ENCODE data around the gene PGAM5.

PGAM5 gene

DNA sequence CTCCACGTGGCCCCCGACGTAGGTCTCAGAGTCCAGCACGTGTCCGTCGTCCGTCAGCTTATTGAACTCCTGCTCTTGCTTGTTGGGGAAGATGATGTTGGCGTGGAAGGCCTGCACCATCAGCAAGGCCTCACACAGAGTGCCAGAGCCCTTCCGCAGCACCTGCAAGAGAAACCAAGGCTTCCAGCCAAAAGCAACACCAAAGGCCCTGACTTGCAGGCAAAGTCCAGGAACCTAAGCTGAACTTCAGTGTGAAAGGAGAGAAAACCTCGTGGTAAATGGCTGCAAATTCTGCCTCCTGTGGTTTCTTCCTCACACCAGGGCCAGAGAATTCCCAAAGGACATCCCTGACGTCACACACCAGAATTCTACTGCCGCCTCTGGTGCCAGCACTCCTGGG, 38.0 kb upstream of the PGAM5 start:
- no peak overlapping the region for H3K27ac ChIP-seq (ENCODE audit: low read length)
- H3K9me3 ChIP-seq (ENCODE audit: control insufficient read depth in 1 of 2, low read length in 2 of 2) = no peaks in the 10 kb centered on the region
- no peaks in the 10 kb centered on the region for H3K4me1 ChIP-seq (ENCODE audit: control insufficient read depth in 1 of 2, insufficient read depth in 2 of 2, low read length in 2 of 2)
- H3K27me3 ChIP-seq (ENCODE audit: low read depth, low read length) = no peaks in the 10 kb centered on the region
- no peak overlapping the region for H3K4me3 ChIP-seq (ENCODE audit: low read depth in 1 of 2, low read length in 2 of 2)
- peaks cover 43 to 71% of the 10 kb centered on the region in 2 donors for H3K36me3 ChIP-seq (ENCODE audit: control insufficient read depth in 1 of 2, insufficient read depth in 2 of 2, low read length in 2 of 2)

DNA sequence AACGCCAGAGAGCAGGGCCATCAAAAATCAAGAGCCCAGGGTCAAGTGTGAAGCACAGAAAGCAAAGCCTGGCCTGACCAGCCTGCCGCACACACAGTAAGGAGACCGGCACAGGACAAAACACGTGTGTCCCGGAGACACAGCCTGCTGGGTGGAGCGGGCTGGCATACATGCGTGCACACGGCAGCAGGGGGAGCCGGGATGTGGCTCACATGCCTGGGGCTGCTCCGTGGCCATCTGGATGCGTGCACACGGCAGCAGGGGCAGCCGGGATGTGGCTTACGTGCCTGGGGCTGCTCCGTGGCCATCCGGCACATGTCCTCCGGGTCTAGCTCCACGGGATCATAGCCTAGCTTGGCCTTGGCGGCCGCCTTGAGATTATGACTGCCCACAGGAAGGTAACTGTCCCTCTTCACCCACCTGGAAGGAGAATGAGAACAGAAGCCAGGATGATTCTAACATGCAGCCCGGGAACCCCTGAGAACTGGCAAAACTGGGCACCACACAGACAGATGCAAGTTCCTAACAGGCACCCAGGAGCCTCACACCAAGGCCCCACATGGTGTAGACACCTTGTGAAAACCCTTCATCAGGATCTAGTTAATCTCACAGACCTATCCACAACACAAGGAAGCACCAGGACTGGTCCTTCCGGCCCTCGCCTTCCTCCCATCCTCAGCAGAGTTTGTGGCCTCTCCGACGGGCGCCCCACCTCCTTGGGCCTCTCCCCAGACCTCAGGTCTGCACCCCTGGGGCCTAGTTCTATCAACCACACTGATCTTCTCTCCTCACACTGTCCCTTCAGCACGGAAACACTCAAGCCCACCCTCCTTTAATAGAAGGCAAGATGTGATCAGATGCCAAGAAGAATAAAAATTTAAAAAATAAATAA, 37.1 kb upstream of the PGAM5 start:
- no peak overlapping the region for H3K4me3 ChIP-seq (ENCODE audit: low read depth in 1 of 2, low read length in 2 of 2)
- H3K27me3 ChIP-seq (ENCODE audit: low read depth, low read length) = no peaks in the 10 kb centered on the region
- peaks cover 40 to 66% of the 10 kb centered on the region in 2 donors for H3K36me3 ChIP-seq (ENCODE audit: control insufficient read depth in 1 of 2, insufficient read depth in 2 of 2, low read length in 2 of 2)
- H3K9me3 ChIP-seq (ENCODE audit: control insufficient read depth in 1 of 2, low read length in 2 of 2) = no peaks in the 10 kb centered on the region
- no peak overlapping the region for H3K27ac ChIP-seq (ENCODE audit: low read length)
- H3K4me1 ChIP-seq (ENCODE audit: control insufficient read depth in 1 of 2, insufficient read depth in 2 of 2, low read length in 2 of 2) = no peaks in the 10 kb centered on the region

DNA sequence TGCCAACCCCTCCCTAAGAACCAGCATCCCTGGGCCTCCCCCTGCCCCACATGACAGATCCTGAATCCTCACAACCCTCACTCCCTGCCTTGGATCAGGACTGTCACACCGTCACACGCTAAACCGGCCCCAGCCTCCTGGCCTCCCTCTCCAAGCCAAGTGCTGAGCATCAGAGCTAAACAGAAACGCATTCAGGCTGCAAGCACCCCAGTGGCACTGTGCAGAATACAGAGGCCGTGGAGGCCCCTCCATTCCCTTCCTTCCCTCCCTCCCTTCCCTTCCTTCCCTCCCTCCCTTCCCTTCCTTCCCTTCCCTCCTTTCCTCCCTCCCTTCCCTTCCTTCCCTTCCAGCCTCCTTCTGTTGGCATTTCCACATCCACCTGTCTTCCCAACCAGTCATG, 36.1 kb upstream of the PGAM5 start:
- Histone ChIP-seq H3K9me3 (ENCODE audit: control insufficient read depth in 1 of 2, low read length in 2 of 2) (no peaks in the 10 kb centered on the region), H3K4me1 (ENCODE audit: control insufficient read depth in 1 of 2, insufficient read depth in 2 of 2, low read length in 2 of 2) (no peaks in the 10 kb centered on the region), H3K4me3 (ENCODE audit: low read depth in 1 of 2, low read length in 2 of 2) (no peak overlapping the region), H3K27me3 (ENCODE audit: low read depth, low read length) (no peaks in the 10 kb centered on the region), H3K27ac (ENCODE audit: low read length) (no peak overlapping the region), H3K36me3 (ENCODE audit: control insufficient read depth in 1 of 2, insufficient read depth in 2 of 2, low read length in 2 of 2) (peaks cover 40 to 66% of the 10 kb centered on the region in 2 donors)

DNA sequence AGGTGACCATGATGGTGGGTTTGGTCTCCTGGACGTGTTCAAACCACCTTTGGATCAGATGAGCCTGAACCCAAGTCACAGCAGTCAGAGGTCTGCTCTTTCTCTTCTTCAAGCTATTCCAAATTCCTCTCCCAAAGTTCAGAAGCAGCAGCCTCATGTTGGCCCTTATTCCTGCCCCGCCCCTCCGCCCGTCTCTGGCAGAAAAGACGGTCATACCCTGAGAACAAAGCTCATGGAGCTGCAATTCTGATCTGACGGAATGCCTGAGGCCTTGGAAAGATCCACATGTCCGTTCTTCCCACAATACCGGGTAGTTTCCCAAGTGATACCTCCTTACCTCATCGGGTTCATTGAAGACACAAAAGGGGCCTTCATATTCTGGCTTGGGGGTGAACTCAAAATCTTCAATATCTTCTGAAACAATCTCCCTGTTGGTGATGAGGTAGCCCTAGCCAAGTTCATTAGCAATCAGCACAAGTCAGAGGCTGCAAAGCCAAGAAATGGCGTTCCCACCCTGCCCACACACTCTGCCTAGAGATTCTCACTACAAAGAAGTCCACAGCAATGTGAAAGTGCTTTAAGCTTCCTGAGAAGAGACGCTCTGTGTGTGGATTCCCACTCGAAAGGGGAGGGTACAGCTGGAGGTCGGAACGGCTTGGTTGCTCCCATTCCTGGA, 34.7 kb upstream of the PGAM5 start:
- no peaks in the 10 kb centered on the region for H3K27me3 ChIP-seq (ENCODE audit: low read depth, low read length)
- peaks cover 44 to 72% of the 10 kb centered on the region in 2 donors for H3K36me3 ChIP-seq (ENCODE audit: control insufficient read depth in 1 of 2, insufficient read depth in 2 of 2, low read length in 2 of 2)
- H3K27ac ChIP-seq (ENCODE audit: low read length) = no peak overlapping the region

DNA sequence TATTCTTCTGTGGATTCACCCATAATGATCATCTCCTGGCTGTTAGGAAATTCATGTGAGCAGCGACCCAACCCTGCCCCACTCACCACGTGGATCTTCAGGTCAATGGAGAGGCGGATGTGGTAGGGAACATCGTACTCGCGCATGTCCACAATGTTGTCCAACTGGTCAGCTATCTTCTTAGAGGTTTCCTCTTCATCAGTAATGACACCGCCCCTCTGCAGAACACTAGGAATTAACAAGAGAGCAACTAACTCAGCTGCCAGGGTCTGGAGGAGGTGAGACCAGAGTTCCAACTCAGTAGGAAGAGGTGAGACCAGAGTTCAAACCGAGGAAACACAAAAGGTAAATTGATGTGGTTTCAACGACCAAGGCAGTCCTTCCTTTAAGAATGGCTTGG, 33.1 kb upstream of the PGAM5 start:
- Histone ChIP-seq H3K4me1 (ENCODE audit: control insufficient read depth in 1 of 2, insufficient read depth in 2 of 2, low read length in 2 of 2) (no peaks in the 10 kb centered on the region), H3K27ac (ENCODE audit: low read length) (no peak overlapping the region), H3K27me3 (ENCODE audit: low read depth, low read length) (no peaks in the 10 kb centered on the region), H3K36me3 (ENCODE audit: control insufficient read depth in 1 of 2, insufficient read depth in 2 of 2, low read length in 2 of 2) (peaks cover 38 to 60% of the 10 kb centered on the region in 2 donors), H3K4me3 (ENCODE audit: low read depth in 1 of 2, low read length in 2 of 2) (no peak overlapping the region), H3K9me3 (ENCODE audit: control insufficient read depth in 1 of 2, low read length in 2 of 2) (no peaks in the 10 kb centered on the region)

More for the DNA sequence above, 34.7 kb upstream of the PGAM5 start:
- Histone ChIP-seq H3K4me3 (ENCODE audit: low read depth in 1 of 2, low read length in 2 of 2) (no peak overlapping the region), H3K9me3 (ENCODE audit: control insufficient read depth in 1 of 2, low read length in 2 of 2) (no peaks in the 10 kb centered on the region), H3K4me1 (ENCODE audit: control insufficient read depth in 1 of 2, insufficient read depth in 2 of 2, low read length in 2 of 2) (no peaks in the 10 kb centered on the region)

DNA sequence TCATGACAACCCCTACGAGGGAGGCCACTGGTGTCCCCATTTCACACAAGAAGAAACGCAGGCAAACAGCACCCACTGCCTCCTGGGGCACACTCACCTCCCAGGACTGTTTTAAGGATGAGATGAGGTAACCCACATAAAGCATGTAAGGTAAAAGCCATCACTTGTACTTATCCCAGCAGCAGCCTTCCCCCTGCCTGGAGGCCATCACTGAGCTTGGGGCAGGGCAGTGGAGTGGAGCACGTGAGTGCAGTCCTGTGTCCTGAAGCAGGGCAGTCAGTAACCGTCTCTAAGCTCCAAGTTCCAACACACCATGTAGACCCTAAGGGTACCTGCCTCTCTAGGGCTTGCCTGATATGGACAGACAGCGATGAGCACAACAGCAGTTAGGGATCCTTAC, 25.2 kb upstream of the PGAM5 start:
- no peaks in the 10 kb centered on the region for H3K9me3 ChIP-seq (ENCODE audit: control insufficient read depth in 1 of 2, low read length in 2 of 2)
- H3K4me3 ChIP-seq (ENCODE audit: low read depth in 1 of 2, low read length in 2 of 2) = no peak overlapping the region
- no peaks in the 10 kb centered on the region for H3K27me3 ChIP-seq (ENCODE audit: low read depth, low read length)
- no peak overlapping the region for H3K27ac ChIP-seq (ENCODE audit: low read length)
- no peaks in the 10 kb centered on the region for H3K36me3 ChIP-seq (ENCODE audit: control insufficient read depth in 1 of 2, insufficient read depth in 2 of 2, low read length in 2 of 2)
- peaks cover 0 to 9% of the 10 kb centered on the region in 2 donors for H3K4me1 ChIP-seq (ENCODE audit: control insufficient read depth in 1 of 2, insufficient read depth in 2 of 2, low read length in 2 of 2)

DNA sequence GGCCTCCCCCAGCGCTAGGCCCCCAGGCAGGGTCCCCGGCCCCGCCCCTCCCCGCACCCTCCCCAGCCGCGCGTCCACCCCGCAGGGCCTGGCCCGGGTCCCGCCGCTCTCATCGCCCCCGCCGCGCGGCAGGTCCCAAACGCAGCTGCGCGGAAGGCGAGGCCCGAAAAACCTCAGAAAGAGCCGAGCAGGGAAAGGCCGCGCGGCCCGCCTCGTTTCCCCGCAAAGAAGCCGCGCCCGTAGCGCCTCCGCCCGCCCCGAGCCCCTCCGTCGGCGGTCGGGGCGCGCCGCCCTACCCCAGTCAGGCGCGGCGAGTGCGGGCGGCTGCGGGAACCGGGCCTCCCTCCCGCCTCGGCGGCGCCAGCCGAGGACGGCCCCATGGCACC, 23.8 kb upstream of the PGAM5 start:
- no peaks in the 10 kb centered on the region for H3K9me3 ChIP-seq (ENCODE audit: control insufficient read depth in 1 of 2, low read length in 2 of 2)
- no peaks in the 10 kb centered on the region for H3K27me3 ChIP-seq (ENCODE audit: low read depth, low read length)
- no peak overlapping the region for H3K27ac ChIP-seq (ENCODE audit: low read length)
- no peaks in the 10 kb centered on the region for H3K36me3 ChIP-seq (ENCODE audit: control insufficient read depth in 1 of 2, insufficient read depth in 2 of 2, low read length in 2 of 2)
- H3K4me3 ChIP-seq (ENCODE audit: low read depth in 1 of 2, low read length in 2 of 2) = peak overlapping the region in 1 of 2 donors; percentile 70
- peaks cover 0 to 9% of the 10 kb centered on the region in 2 donors for H3K4me1 ChIP-seq (ENCODE audit: control insufficient read depth in 1 of 2, insufficient read depth in 2 of 2, low read length in 2 of 2)

DNA sequence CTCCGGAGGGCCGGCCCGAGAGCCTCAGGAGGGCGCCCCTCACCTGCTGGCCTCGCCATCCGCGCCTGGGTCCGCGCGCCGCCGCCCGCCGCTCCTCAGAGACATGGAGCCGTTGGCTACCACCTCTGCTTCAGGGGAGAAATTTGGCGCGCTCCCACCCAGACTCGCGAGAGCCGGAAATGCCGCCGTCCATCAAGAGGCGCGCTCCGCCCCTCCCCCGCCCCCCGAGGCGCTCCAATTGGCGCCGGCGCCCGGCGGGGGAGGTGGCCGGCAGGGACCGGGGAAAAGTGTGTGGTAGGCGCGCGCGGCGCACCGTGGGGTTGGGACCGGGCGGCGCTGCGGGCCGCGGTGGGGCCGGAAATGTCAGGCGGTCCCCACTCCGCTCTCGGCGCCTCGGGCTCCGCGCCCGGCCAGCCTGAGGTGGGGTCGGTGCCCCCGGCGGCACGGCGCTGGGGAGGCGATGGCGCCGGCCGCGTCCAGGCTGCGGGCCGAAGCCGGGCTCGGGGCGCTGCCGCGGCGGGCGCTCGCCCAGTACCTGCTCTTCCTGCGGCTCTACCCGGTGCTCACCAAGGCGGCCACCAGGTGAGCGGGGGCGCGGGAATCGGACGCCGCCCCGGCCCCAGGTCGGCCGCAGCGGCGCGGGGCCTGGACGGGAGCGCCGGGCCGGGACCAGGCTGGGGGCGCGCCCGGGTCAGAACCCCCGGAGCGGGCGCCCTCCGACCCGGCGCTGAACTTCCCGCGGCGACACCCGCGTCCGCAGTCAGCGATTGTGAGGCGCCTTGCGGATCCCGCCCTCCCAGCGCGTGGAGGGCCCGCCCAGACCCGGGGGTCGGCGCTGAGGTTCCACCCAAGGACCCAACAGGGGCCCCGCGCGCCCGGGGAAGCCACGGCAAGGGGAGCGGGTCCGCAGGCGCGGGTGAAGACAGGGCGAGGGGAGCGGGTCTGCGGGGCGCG, 23.2 kb upstream of the PGAM5 start, which contains the start of the genes POLE and PXMP2:
Gene POLE (minus strand): TSS at position 132 of the 954 bp plus-strand sequence. CDS start 27 bp downstream, at position 105.
Gene PXMP2 (plus strand): TSS at position 377 of the 954 bp plus-strand sequence. CDS start 84 bp downstream, at position 461.
- Histone ChIP-seq H3K9me3 (ENCODE audit: control insufficient read depth in 1 of 2, low read length in 2 of 2) (no peaks in the 10 kb centered on the region), H3K27me3 (ENCODE audit: low read depth, low read length) (no peaks in the 10 kb centered on the region), H3K27ac (ENCODE audit: low read length) (no peak within 1 kb of the TSS)

DNA sequence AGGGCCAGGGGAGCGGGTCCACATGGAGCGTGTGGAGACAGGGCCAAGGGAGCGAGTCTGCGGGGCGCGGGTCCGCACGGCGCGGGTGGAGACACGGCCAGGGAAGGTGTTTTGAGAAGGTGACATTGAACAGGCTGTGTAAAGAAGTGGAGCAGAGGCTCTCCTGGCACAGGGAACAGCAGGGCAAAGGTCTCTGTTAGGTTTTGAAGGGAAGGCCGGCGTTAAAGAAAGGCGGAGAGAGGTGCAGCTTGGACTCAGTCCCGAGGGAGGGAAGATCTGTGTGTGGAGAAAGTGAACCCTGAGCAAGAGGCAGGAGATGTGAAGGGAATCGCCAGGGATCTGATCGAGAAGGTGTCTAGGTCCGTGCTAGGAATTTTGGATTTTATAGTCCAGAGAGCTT, 21.4 kb upstream of the PGAM5 start:
- no peaks in the 10 kb centered on the region for H3K36me3 ChIP-seq (ENCODE audit: control insufficient read depth in 1 of 2, insufficient read depth in 2 of 2, low read length in 2 of 2)
- no peak overlapping the region for H3K27ac ChIP-seq (ENCODE audit: low read length)
- H3K27me3 ChIP-seq (ENCODE audit: low read depth, low read length) = no peaks in the 10 kb centered on the region
- H3K4me3 ChIP-seq (ENCODE audit: low read depth in 1 of 2, low read length in 2 of 2) = peak overlapping the region in 1 of 2 donors; percentile 1
- H3K4me1 ChIP-seq (ENCODE audit: control insufficient read depth in 1 of 2, insufficient read depth in 2 of 2, low read length in 2 of 2) = peaks cover 0 to 9% of the 10 kb centered on the region in 2 donors
- H3K9me3 ChIP-seq (ENCODE audit: control insufficient read depth in 1 of 2, low read length in 2 of 2) = no peaks in the 10 kb centered on the region

More for the DNA sequence above, 23.2 kb upstream of the PGAM5 start, which contains the start of the genes POLE and PXMP2:
- peak within 1 kb of the TSS in 1 of 2 donors; percentile 70 for H3K4me3 ChIP-seq (ENCODE audit: low read depth in 1 of 2, low read length in 2 of 2)
- no peaks in the 10 kb centered on the region for H3K36me3 ChIP-seq (ENCODE audit: control insufficient read depth in 1 of 2, insufficient read depth in 2 of 2, low read length in 2 of 2)
- H3K4me1 ChIP-seq (ENCODE audit: control insufficient read depth in 1 of 2, insufficient read depth in 2 of 2, low read length in 2 of 2) = peaks cover 0 to 9% of the 10 kb centered on the region in 2 donors

DNA sequence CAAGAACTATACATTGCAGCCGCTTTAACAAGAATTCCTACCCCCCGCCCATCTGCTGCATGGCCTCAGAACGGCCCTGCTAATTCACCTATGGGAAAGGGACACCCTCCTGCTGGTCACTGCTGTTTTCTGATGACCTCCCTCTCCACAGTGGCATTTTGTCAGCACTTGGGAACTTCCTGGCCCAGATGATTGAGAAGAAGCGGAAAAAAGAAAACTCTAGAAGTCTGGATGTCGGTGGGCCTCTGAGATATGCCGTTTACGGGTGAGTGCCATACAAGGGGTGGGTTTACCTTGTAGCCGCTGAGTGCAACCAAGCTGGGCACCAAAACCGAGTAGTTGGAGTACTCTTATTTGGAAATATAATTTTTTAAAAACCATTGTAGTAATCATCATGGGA, 20.5 kb upstream of the PGAM5 start:
- no peak overlapping the region for H3K27ac ChIP-seq (ENCODE audit: low read length)
- H3K4me1 ChIP-seq (ENCODE audit: control insufficient read depth in 1 of 2, insufficient read depth in 2 of 2, low read length in 2 of 2) = peaks cover 0 to 9% of the 10 kb centered on the region in 2 donors
- H3K36me3 ChIP-seq (ENCODE audit: control insufficient read depth in 1 of 2, insufficient read depth in 2 of 2, low read length in 2 of 2) = no peaks in the 10 kb centered on the region
- H3K9me3 ChIP-seq (ENCODE audit: control insufficient read depth in 1 of 2, low read length in 2 of 2) = no peaks in the 10 kb centered on the region
- H3K27me3 ChIP-seq (ENCODE audit: low read depth, low read length) = no peaks in the 10 kb centered on the region
- H3K4me3 ChIP-seq (ENCODE audit: low read depth in 1 of 2, low read length in 2 of 2) = no peak overlapping the region
